SU-DHL-6 (cell line): ENCODE data around the gene LEFTY1.

Experiments
- H2AFZ ChIP-seq: fragments of 200-600 bp; sonication (generic); 2 replicates; pipeline ENCODE4 v1.6.1; 2014; ENCODE audit warnings: low read depth, mild to moderate bottlenecking, moderate library complexity, mixed read lengths, antibody characterized with exemption, low read length; ENCODE audit not compliant: severe bottlenecking
- H3F3A ChIP-seq: fragments of 200-600 bp; shearing (Covaris generic); 2 replicates; pipeline ENCODE4 v1.6.0; 2016; ENCODE audit warnings: antibody characterized with exemption, mild to moderate bottlenecking; ENCODE audit not compliant: insufficient read depth
- H3K27ac ChIP-seq: fragments of 200-600 bp; sonication (generic); 2 replicates; pipeline ENCODE4 v1.5.1; 2016; ENCODE audit warnings: low read depth, mild to moderate bottlenecking, low read length, moderate library complexity, mixed read lengths
- H3K27me3 ChIP-seq: fragments of 200-600 bp; sonication (generic), shearing (Covaris generic); 2 replicates; pipeline ENCODE4 v1.6.0; 2014; ENCODE audit warnings: mild to moderate bottlenecking, low read length
- H3K36me3 ChIP-seq: fragments of 200-600 bp; sonication (generic); 2 replicates; pipeline ENCODE4 v1.6.1; 2014; ENCODE audit warnings: mild to moderate bottlenecking, low read length, mixed read lengths
- H3K4me2 ChIP-seq: fragments of 300-600, 200-600 bp; shearing (Covaris generic), sonication (generic); 2 replicates; pipeline ENCODE4 v1.6.0; 2014; ENCODE audit warnings: low read length, low read depth, mild to moderate bottlenecking; ENCODE audit not compliant: poor library complexity, severe bottlenecking
- H3K4me3 ChIP-seq: fragments of 200-600 bp; sonication (generic); 2 replicates; pipeline ENCODE4 v1.5.1; 2014; ENCODE audit warnings: antibody characterized with exemption, low read length, mild to moderate bottlenecking, mixed read lengths; ENCODE audit not compliant: insufficient read depth, poor library complexity, severe bottlenecking
- H3K79me2 ChIP-seq: fragments of 200-600 bp; sonication (generic); 2 replicates; pipeline ENCODE4 v1.6.1; 2014; ENCODE audit warnings: mild to moderate bottlenecking, low read length, moderate library complexity; ENCODE audit not compliant: insufficient read depth
- H3K9ac ChIP-seq: fragments of 200-600 bp; sonication (generic); 2 replicates; pipeline ENCODE4 v1.7.0; 2014; ENCODE audit warnings: mild to moderate bottlenecking, low read length
- H3K9me2 ChIP-seq: fragments of 200-600 bp; sonication (generic); replicated peaks from 2 replicates; pipeline ENCODE4 v1.6.1; 2014; ENCODE audit warnings: low read length; ENCODE audit not compliant: insufficient read depth
- H3K9me3 ChIP-seq: fragments of 200-600 bp; sonication (generic); 2 replicates; pipeline ENCODE4 v1.6.1; 2014; ENCODE audit warnings: low read length, mixed read lengths; ENCODE audit not compliant: insufficient read depth
- H4K20me1 ChIP-seq: fragments of 200-600 bp; sonication (generic); 2 replicates; pipeline ENCODE4 v1.6.1; 2014; ENCODE audit warnings: low read depth, mild to moderate bottlenecking, antibody characterized with exemption, low read length, moderate library complexity, mixed read lengths
- CTCF ChIP-seq: fragments of 200-600 bp; sonication (generic); IDR thresholded peaks from one replicate; pipeline ENCODE4 v1.5.1; 2017; ENCODE audit warnings: antibody characterized with exemption, mild to moderate bottlenecking, low read length, moderate library complexity; ENCODE audit not compliant: insufficient read depth, poor library complexity, severe bottlenecking
- EZH2phosphoT487 ChIP-seq: fragments of 200-600 bp; sonication (generic), shearing (Covaris generic); conservative IDR thresholded peaks from 2 replicates; pipeline ENCODE4 v1.6.1; 2018; ENCODE audit warnings: mild to moderate bottlenecking, antibody characterized with exemption, low read length, moderate library complexity, mixed read lengths

The LEFTY1 gene

GRCh38 chr1:225886159-225887029 is 2.6 kb downstream of the LEFTY1 start:
- Histone ChIP-seq H3K9me3 (no peaks in the 10 kb centered on the region), H3K9ac (no peak overlapping the region), H2AFZ (no peak overlapping the region), H3K36me3 (no peaks in the 10 kb centered on the region), H3K9me2 (no peaks in the 10 kb centered on the region), H3K79me2 (no peaks in the 10 kb centered on the region), H3K27me3 (no peaks in the 10 kb centered on the region), H3K27ac (no peak overlapping the region), H3F3A (no peaks in the 10 kb centered on the region), H3K4me3 (no peak overlapping the region), H4K20me1 (no peaks in the 10 kb centered on the region), H3K4me2 (no peak overlapping the region)
- TF ChIP-seq CTCF (no peak), EZH2phosphoT487 (no peak)

GRCh38 chr1:225885336-225885735 is 3.6 kb downstream of the LEFTY1 start:
- TF ChIP-seq EZH2phosphoT487 (no peak), CTCF (no peak)
- H4K20me1 ChIP-seq, result no peaks in the 10 kb centered on the region
- no peaks in the 10 kb centered on the region for H3K79me2 ChIP-seq
- H3K9me2 ChIP-seq, result no peaks in the 10 kb centered on the region
- no peaks in the 10 kb centered on the region for H3K36me3 ChIP-seq
- H3F3A ChIP-seq, result no peaks in the 10 kb centered on the region
- H3K27me3 ChIP-seq, result no peaks in the 10 kb centered on the region
- no peaks in the 10 kb centered on the region for H3K9me3 ChIP-seq
- H3K27ac ChIP-seq, result no peak overlapping the region
- H3K4me2 ChIP-seq, result no peak overlapping the region
- no peak overlapping the region for H2AFZ ChIP-seq
- H3K9ac ChIP-seq, result no peak overlapping the region
- H3K4me3 ChIP-seq, result no peak overlapping the region

GRCh38 chr1:225883616-225884265 is 5.2 kb downstream of the LEFTY1 start:
- Histone ChIP-seq H3K9ac (no peak overlapping the region), H4K20me1 (no peaks in the 10 kb centered on the region), H3F3A (no peaks in the 10 kb centered on the region), H3K27ac (no peak overlapping the region), H3K27me3 (no peaks in the 10 kb centered on the region), H3K9me3 (no peaks in the 10 kb centered on the region), H3K4me3 (no peak overlapping the region), H2AFZ (no peak overlapping the region), H3K79me2 (no peaks in the 10 kb centered on the region), H3K4me2 (no peak overlapping the region), H3K36me3 (no peaks in the 10 kb centered on the region), H3K9me2 (no peaks in the 10 kb centered on the region)
- no peak for TF ChIP-seq CTCF
- TF ChIP-seq EZH2phosphoT487, result no peak
